Measurements from ENCODE around the gene CDH4.

CDH4 gene

DNA sequence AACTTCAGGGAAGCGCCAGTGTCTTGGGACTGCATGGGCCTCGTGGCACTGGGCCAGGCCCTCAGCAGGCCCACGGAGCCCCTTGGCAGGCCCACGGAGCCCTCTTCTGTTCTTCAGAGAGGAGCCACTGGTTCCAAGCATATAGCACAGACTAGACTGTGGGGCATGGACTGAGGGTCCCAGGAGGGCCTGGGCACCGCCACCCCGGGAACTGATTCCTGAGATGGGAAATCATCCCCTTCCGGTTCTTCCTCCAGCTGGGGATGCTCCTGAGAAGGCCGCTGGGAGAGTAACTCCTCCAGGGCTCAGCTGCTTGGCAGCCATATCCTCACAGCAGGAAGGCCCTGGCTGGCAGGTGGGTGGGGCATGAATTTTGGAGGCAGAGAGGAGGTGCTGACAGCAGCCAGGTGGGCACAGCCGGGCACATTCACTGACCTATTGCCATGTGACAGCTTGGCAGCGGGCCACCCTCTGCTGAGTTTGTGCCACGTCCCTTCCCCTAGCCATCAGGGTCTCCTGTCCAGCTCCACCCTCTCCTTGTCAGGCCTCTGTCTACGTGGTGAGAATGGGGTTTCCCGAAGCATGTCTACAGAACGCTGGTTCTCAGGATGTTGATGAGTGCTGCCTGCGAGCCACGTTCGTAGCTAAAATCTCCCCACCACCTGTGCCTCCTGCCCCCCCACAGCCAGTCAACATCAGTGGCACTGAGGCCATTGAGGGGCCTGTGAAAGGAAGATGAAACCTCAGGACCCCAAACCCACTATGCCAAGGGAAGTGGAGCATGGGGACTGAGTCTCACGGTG lies 661.6 kb downstream of the CDH4 start:
- no peak overlapping the region for H3K27ac ChIP-seq
- TF ChIP-seq, protein P1, sequence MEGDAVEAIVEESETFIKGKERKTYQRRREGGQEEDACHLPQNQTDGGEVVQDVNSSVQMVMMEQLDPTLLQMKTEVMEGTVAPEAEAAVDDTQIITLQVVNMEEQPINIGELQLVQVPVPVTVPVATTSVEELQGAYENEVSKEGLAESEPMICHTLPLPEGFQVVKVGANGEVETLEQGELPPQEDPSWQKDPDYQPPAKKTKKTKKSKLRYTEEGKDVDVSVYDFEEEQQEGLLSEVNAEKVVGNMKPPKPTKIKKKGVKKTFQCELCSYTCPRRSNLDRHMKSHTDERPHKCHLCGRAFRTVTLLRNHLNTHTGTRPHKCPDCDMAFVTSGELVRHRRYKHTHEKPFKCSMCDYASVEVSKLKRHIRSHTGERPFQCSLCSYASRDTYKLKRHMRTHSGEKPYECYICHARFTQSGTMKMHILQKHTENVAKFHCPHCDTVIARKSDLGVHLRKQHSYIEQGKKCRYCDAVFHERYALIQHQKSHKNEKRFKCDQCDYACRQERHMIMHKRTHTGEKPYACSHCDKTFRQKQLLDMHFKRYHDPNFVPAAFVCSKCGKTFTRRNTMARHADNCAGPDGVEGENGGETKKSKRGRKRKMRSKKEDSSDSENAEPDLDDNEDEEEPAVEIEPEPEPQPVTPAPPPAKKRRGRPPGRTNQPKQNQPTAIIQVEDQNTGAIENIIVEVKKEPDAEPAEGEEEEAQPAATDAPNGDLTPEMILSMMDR (conservative IDR thresholded peaks at IDR 0.05), result no peak
- TF ChIP-seq ZFX (IDR thresholded peaks at IDR 0.05), result no peak

DNA sequence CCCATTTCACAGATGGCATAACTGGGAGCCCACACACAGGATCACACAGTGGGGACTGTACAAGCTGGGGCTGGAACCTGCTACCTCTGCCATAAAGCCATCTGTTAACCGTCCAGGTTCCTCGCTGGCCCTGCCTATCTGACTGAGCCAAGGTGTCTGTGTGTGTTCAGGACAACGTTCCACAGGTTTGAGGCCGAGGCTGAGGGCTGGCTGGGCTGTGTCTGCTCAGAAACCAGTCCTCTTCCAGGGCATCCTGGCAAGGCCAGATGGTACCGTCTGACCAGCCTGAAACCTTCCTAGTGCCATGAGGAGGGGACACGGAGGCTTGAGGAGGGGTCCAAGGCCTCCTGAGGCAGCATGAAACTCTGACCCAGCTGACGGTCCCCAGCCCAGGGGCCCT lies 663.0 kb downstream of the CDH4 start:
- TF ChIP-seq, protein P1 (conservative IDR thresholded peaks at IDR 0.05), result no peak
- no peak for TF ChIP-seq ZFX (IDR thresholded peaks at IDR 0.05)
- no peak overlapping the region for H3K27ac ChIP-seq

DNA sequence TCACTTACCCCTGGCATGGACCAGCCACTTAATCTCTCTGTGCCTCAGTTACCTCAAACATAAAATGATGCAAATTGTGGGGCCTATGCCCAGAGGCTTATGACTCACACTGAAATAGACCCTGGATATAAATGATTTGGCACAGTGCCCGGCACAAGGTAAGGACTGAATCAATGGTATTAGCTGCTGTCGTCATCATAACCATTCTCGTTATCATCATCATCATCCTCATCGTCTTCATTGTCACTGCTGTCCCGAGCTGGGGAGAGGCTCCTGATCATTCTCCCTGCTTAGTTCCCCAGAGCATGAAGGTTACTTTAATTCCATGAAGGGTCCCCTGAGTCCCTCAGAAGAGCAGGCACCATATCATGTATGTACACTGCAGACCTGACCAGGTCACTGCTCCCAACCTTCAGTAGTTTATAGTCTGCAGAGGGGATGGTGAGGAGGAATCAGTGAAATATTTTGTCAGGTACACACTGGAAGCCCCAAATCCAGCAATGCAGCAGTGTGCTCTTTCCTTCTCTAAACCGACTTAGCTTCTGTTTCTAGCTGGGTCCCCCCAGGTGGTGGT lies 664.3 kb downstream of the CDH4 start:
- TF ChIP-seq ZFX (IDR thresholded peaks at IDR 0.05), result no peak
- TF ChIP-seq, protein P1 (conservative IDR thresholded peaks at IDR 0.05), result no peak
- no peak overlapping the region for H3K27ac ChIP-seq

DNA sequence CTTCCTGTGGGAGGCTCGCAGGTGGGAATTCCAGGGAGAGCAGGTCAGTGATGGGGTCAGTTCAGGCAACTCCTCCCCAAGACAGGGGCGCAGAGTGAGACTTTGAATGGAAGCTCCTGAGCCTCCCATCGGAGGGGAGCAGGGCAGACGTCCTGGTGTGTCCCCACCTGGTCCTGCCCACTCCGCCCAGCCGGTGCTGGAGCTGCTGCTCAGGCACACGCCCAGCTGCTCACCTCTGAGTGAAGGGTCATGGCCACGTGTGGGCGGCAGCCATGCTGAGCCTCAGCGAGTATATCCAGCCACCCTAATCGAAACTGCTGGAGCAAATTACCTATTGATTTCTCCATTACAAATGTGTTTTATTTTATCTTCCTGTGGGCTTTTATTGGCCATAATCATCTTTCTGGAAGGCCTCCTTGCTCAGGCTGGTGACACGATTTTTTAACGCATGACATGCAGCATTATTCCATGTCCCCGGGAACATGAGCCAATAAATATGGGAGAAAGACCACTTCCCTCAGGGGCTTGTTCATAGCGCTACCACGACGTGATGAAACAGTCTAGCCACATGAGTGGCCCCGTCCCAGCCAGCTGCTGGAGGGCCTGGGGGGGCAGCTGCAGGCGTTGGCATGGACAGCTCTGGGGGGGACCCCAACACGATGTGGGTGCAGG lies 665.5 kb downstream of the CDH4 start:
- TF ChIP-seq, protein P1 (conservative IDR thresholded peaks at IDR 0.05), result no peak
- no peak for TF ChIP-seq ZFX (IDR thresholded peaks at IDR 0.05)
- H3K27ac ChIP-seq, result no peak overlapping the region

DNA sequence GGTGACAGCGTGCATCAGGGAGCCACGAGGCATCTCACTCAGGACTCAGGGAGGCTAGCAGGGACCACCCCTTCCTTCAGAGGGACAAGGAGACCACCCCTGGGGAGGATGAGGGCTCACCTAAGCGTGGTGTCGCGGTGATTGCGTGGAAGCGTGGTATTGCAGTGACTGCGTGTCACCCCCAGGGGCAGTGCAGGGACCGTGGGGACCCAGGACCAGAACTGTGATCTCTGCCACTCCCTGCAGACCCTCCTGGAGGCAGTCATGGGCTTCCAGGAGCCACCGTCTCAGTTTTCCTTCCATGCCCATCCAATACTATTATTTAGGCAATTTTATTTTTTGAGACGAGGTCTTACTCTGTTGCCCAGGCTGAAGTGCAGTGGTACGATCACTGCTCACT lies 666.5 kb downstream of the CDH4 start:
- no peak overlapping the region for H3K27ac ChIP-seq
- TF ChIP-seq, protein P1 (conservative IDR thresholded peaks at IDR 0.05), result no peak; the same call in 1 of the 2 replicates
- TF ChIP-seq ZFX (IDR thresholded peaks at IDR 0.05), result no peak

DNA sequence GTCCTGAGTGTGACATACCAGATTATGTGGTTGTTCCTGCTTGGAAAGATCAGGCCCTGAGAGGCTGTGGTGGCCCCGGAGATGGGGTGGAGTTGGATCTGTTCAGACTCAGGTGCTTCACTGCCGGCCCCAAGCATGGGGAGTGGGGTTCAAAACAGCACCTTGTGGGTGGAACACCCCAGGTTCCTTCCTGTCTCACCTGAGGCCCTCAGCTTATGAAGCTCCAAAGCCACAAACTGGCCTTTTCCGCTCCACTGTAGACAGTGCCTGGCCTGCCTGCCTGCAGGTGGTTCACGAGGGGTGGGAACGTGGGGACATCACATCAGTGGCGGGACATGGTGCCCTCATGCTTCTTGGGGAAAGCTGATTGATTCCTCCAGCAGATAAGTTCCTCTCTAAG lies 667.2 kb downstream of the CDH4 start:
- TF ChIP-seq, protein P1 (conservative IDR thresholded peaks at IDR 0.05), result no peak
- no peak for TF ChIP-seq ZFX (IDR thresholded peaks at IDR 0.05)
- H3K27ac ChIP-seq, result no peak overlapping the region

Measured in C4-2B (cell line).